IMR-90 (cell line): ENCODE results near the gene HLA-F. TPM values are rescaled to one million over a fixed set of nuclear protein-coding genes. Genes with fewer than 3 reads are reported as not detected.

Experiments used
- ATAC-seq: fragments of 200-7000 bp; cut with Tn5 transposase; 2 replicates; pipeline ENCODE4 v1.9.1; 2020; ENCODE audit warnings: low read depth, mild to moderate bottlenecking, moderate library complexity
- BruUV-seq: library from RNA; stranded (reverse); fragments of 400-500 nt; replicated peaks from 2 replicates; lab custom pipeline; 2021; lab: Mats Ljungman, UMichigan
- CTCF ChIA-PET: fragments of 300-600 bp; formaldehyde crosslinking; extraction: SDS; loops from one replicate; lab custom pipeline; 2021; ENCODE audit warnings: antibody characterized with exemption; lab: Yijun Ruan, JAX
- POLR2A ChIA-PET: fragments of 300-600 bp; sonication (Branson Sonifier 250); formaldehyde crosslinking; loops from one replicate; lab custom pipeline; 2022; ENCODE audit warnings: antibody characterized with exemption; ENCODE audit not compliant: unreplicated experiment; lab: Charles Lee
- DNase-seq: peaks from one replicate; pipeline ENCODE4 v3.0.0; 2013
- H2AFZ ChIP-seq: replicated peaks from 2 replicates; pipeline ENCODE3; 2013; ENCODE audit warnings: low read length, mild to moderate bottlenecking; ENCODE audit not compliant: poor library complexity
- H2AK5ac ChIP-seq: 2 replicates; pipeline ENCODE4 v1.6.1; 2013; ENCODE audit warnings: low read depth, low read length, inconsistent platforms
- H2AK9ac ChIP-seq: replicated peaks from 2 replicates; pipeline ENCODE3; 2013; ENCODE audit warnings: mild to moderate bottlenecking, low read depth, low read length, moderate library complexity; ENCODE audit not compliant: poor library complexity
- H2BK120ac ChIP-seq: 2 replicates; pipeline ENCODE4 v1.6.1; 2013; ENCODE audit warnings: low read depth, low read length, inconsistent platforms
- H2BK15ac ChIP-seq: 3 replicates; pipeline ENCODE4 v1.6.1; 2013; ENCODE audit warnings: low read depth, low read length, inconsistent platforms
- H2BK20ac ChIP-seq: 2 replicates; pipeline ENCODE4 v1.6.1; 2013; ENCODE audit warnings: low read depth, mild to moderate bottlenecking, inconsistent platforms, low read length, moderate library complexity
- H2BK5ac ChIP-seq: 2 replicates; pipeline ENCODE4 v1.6.1; 2013; ENCODE audit warnings: mild to moderate bottlenecking, low read depth, low read length, inconsistent platforms; ENCODE audit not compliant: poor library complexity, severe bottlenecking
- H3K14ac ChIP-seq: replicated peaks from 2 replicates; pipeline ENCODE4 v1.6.1; 2013; ENCODE audit warnings: low read depth, low read length, inconsistent platforms
- H3K18ac ChIP-seq: 2 replicates; pipeline ENCODE4 v1.6.1; 2013; ENCODE audit warnings: low read depth, low read length, control low read depth
- H3K23ac ChIP-seq: 2 replicates; pipeline ENCODE4 v1.6.1; 2013; ENCODE audit warnings: low read depth, low read length, inconsistent platforms
- H3K27ac ChIP-seq: 2 replicates; pipeline ENCODE4 v1.5.1; 2013; ENCODE audit warnings: mild to moderate bottlenecking, control low read depth, low read length; ENCODE audit not compliant: insufficient read depth
- H3K27me3 ChIP-seq: 2 replicates; pipeline ENCODE4 v1.6.1; 2013; ENCODE audit warnings: low read length; ENCODE audit not compliant: control insufficient read depth, insufficient read depth
- H3K36me3 ChIP-seq: 2 replicates; pipeline ENCODE4 v1.6.1; 2013; ENCODE audit warnings: low read length, mixed read lengths; ENCODE audit not compliant: control insufficient read depth, insufficient read depth
- H3K4ac ChIP-seq: 2 replicates; pipeline ENCODE4 v1.6.1; 2013; ENCODE audit warnings: low read depth, low read length, inconsistent platforms
- H3K4me1 ChIP-seq: 2 replicates; pipeline ENCODE4 v1.6.1; 2013; ENCODE audit warnings: low read length, mixed read lengths; ENCODE audit not compliant: control insufficient read depth, insufficient read depth
- H3K4me2 ChIP-seq: 2 replicates; pipeline ENCODE4 v1.6.1; 2013; ENCODE audit warnings: low read depth, mild to moderate bottlenecking, control low read depth, low read length, moderate library complexity
- H3K4me3 ChIP-seq: 2 replicates; pipeline ENCODE4 v1.5.1; 2013; ENCODE audit warnings: low read depth, mild to moderate bottlenecking, control low read depth, low read length, moderate library complexity; ENCODE audit not compliant: insufficient read depth
- H3K56ac ChIP-seq: 2 replicates; pipeline ENCODE4 v1.6.1; 2013; ENCODE audit warnings: low read length, inconsistent platforms; ENCODE audit not compliant: insufficient read depth; ENCODE audit errors: extremely low read depth
- H3K79me1 ChIP-seq, 2 experiments: 2 replicates each; pipeline ENCODE4 v1.6.1; 2013; ENCODE audit warnings: low read length in 2 of 2, inconsistent platforms in 1 of 2, low read depth in 1 of 2
- H3K9ac ChIP-seq: 2 replicates; pipeline ENCODE4 v1.6.1; 2013; ENCODE audit warnings: low read depth, low read length, control low read depth
- H3K9me1 ChIP-seq: 2 replicates; pipeline ENCODE4 v1.6.1; 2013; ENCODE audit warnings: low read length, inconsistent platforms; ENCODE audit not compliant: insufficient read depth
- H3K9me3 ChIP-seq: 2 replicates; pipeline ENCODE4 v1.6.1; 2013; ENCODE audit warnings: low read length; ENCODE audit not compliant: control insufficient read depth, insufficient read depth
- H4K20me1 ChIP-seq: 2 replicates; pipeline ENCODE4 v1.6.1; 2013; ENCODE audit warnings: low read length, inconsistent platforms; ENCODE audit not compliant: insufficient read depth
- H4K5ac ChIP-seq: 2 replicates; pipeline ENCODE4 v1.6.1; 2013; ENCODE audit warnings: mild to moderate bottlenecking, low read depth, low read length, control low read depth
- H4K8ac ChIP-seq, 2 experiments: 2 replicates each; pipeline ENCODE4 v1.6.1; 2013; ENCODE audit warnings: low read depth in 2 of 2, low read length in 2 of 2, control low read depth in 1 of 2, inconsistent platforms in 1 of 2
- H4K91ac ChIP-seq: 2 replicates; pipeline ENCODE4 v1.6.1; 2013; ENCODE audit warnings: low read depth, low read length, inconsistent platforms; ENCODE audit not compliant: insufficient read depth
- CTCF ChIP-seq: conservative IDR thresholded peaks from 2 replicates; pipeline ENCODE4 v1.5.1; 2012; ENCODE audit warnings: mild to moderate bottlenecking, low read depth, low read length, improper control_type of control experiment
- MXI1 ChIP-seq: IDR thresholded peaks from 2 replicates; pipeline ENCODE4 v1.6.1; 2012; ENCODE audit warnings: low read depth, mild to moderate bottlenecking, low read length, moderate library complexity, borderline replicate concordance
- NFE2L2 ChIP-seq: fragments of 150-350 bp; IDR thresholded peaks from 2 replicates; pipeline ENCODE4 v1.6.1; 2016; ENCODE audit warnings: low read depth, mild to moderate bottlenecking, low read length
- WGBS, 2 experiments: methylation state at CpG; one replicate each; pipeline versions ENCODE4 v1.1.5 to v1.1.7; 2013; ENCODE audit warnings: missing lambda C conversion rate in 2 of 2; ENCODE audit not compliant: insufficient read length in 1 of 2; ENCODE audit errors: extremely low coverage in 2 of 2; 5-methylcytosine and 5-hydroxymethylcytosine counted together
- dilution Hi-C: fragments of 300-500 bp; cut with HindIII; formaldehyde crosslinking; loops from one replicate; pipeline ENCODE4 v1.14.3; 2018; ENCODE audit warnings: low sequenced_read_pairs; ENCODE audit not compliant: unreplicated experiment
- in situ Hi-C: fragments of 300-500 bp; cut with MboI; formaldehyde crosslinking; loops from 3 replicates; pipeline ENCODE4 v1.14.3; 2019; ENCODE audit warnings: low sequenced_read_pairs, inconsistent platforms, mixed read lengths
- intact Hi-C: fragments of 100-400 bp; cut with micrococcal nuclease; formaldehyde crosslinking; loops from 2 replicates; pipeline ENCODE4 v1.10.0; 2022
- polyA plus RNA-seq, 3 experiments: library from polyadenylated mRNA; depleted of rRNA; stranded (reverse); fragments of >200 nt; gene quantifications; 2 replicates each; pipeline ENCODE4 v1.2.3, GENCODE V29; 2012; ENCODE audit warnings: low replicate concordance in 1 of 3
- total RNA-seq: library from RNA; depleted of rRNA; stranded (reverse); fragments of >200 nt; gene quantifications from 2 replicates; pipeline ENCODE4 v1.2.3, GENCODE V29; 2012

HLA-F gene
- total and polyA plus RNA-seq, 2 of the 4 experiments (the other 2 are of a cell fraction) = not detected

DNA sequence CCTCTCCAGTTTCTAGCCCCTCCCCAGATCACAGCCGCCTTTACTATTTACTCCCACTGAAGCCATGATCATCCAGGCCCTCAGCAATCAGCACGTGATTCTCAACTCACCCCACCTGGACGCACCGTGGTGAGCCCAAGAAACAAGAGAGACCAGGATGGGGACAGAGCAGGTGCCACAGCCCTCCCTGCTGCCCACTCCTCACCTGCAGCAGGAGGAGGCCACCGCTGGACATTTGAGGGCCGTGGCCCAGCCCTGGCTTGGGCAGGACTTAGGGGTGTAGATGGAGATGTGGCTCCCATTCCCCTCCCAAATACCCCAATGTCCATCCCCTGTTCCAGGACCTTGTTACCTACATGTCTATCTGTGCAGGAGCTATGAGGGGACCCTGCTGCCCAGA lies 20.3 kb downstream of the HLA-F start:
- no peak overlapping the region for H3K23ac ChIP-seq
- no peak overlapping the region for H3K4me3 ChIP-seq
- H3K14ac ChIP-seq = no peak overlapping the region
- H3K79me1 ChIP-seq = no peaks in the 10 kb centered on the region
- in situ Hi-C loops = loop anchor here (25.0 kb wide), 1 partner anchor 269 kb away; no protein-coding TSS in a partner anchor
- H3K4ac ChIP-seq = no peak overlapping the region
- H3K56ac ChIP-seq = no peak overlapping the region
- H3K9ac ChIP-seq = no peak overlapping the region
- ChIA-PET CTCF (no interaction called here), POLR2A (no interaction called here)
- H4K5ac ChIP-seq = no peak overlapping the region
- H2AK9ac ChIP-seq = no peak overlapping the region
- H3K9me3 ChIP-seq = no peaks in the 10 kb centered on the region
- WGBS, 2 experiments = no CpG with 5 or more reads among the region's 6 CpGs
- DNase-seq (no peak), ATAC-seq (no peak)
- H2AK5ac ChIP-seq = no peak overlapping the region
- dilution Hi-C loops = no loop called here
- BruUV-seq = no TSS peak
- H2BK5ac ChIP-seq = no peak overlapping the region
- H3K36me3 ChIP-seq = peaks cover 2% of the 10 kb centered on the region; the same call in 1 of the 2 replicates
- H4K20me1 ChIP-seq = peaks cover 2% of the 10 kb centered on the region; the same call in 1 of the 2 replicates
- no peak overlapping the region for H3K27ac ChIP-seq
- no peak overlapping the region for H2BK20ac ChIP-seq
- no peak overlapping the region for H2BK15ac ChIP-seq
- no peak overlapping the region for H4K91ac ChIP-seq
- no peak overlapping the region for H2BK120ac ChIP-seq
- no peak overlapping the region for H3K4me2 ChIP-seq
- intact Hi-C loops = no loop called here
- no peaks in the 10 kb centered on the region; the same call in 1 of the 2 replicates for H3K27me3 ChIP-seq
- H4K8ac ChIP-seq = no peak overlapping the region
- H3K4me1 ChIP-seq = peaks cover 7% of the 10 kb centered on the region; the same call in 1 of the 2 replicates
- no peak overlapping the region for H2AFZ ChIP-seq
- H3K18ac ChIP-seq = no peak overlapping the region
- TF ChIP-seq NFE2L2 = no peak
- no peak for TF ChIP-seq MXI1
- no peak for TF ChIP-seq CTCF
- H3K9me1 ChIP-seq = no peaks in the 10 kb centered on the region; the same call in 1 of the 2 replicates
